HepG2 (cell line): ENCODE measurements around the gene ARHGAP25. TPM values are rescaled to one million over a fixed set of nuclear protein-coding genes. Genes with fewer than 3 reads are reported as not detected.

Experiments used
- ATAC-seq: fragments of 200-7000 bp; cut with Tn5 transposase; 3 replicates; pipeline ENCODE4 v1.9.1; 2020; ENCODE audit warnings: mild to moderate bottlenecking, moderate library complexity
- BruUV-seq: library from RNA; stranded (reverse); fragments of 400-500 nt; replicated peaks from 2 replicates; lab custom pipeline; 2021; lab: Mats Ljungman, UMichigan
- CTCF ChIA-PET: fragments of 300-600 bp; formaldehyde crosslinking; extraction: SDS; loops from one replicate; lab custom pipeline; 2021; ENCODE audit warnings: low total read pairs, inconsistent platforms, low intra/inter-chr PET ratio; lab: Yijun Ruan, JAX
- POLR2A ChIA-PET: fragments of 350-600 bp; sonication (Branson Sonifier 250); formaldehyde crosslinking; loops from one replicate; lab custom pipeline; 2020; ENCODE audit warnings: antibody characterized with exemption, inconsistent platforms; lab: Yijun Ruan, JAX
- DNase-seq: peaks from one replicate; pipeline ENCODE4 v3.0.0-alpha.2; 2015; ENCODE audit warnings: low spot score
- FAIRE-seq: peaks from 3 replicates; lab custom pipeline; 2011; peaks lifted over from hg19 to GRCh38; lab: Jason Lieb, UNC
- H2AFZ ChIP-seq: one replicate; pipeline ENCODE4 v1.6.1; 2011; ENCODE audit warnings: low read length, inconsistent platforms
- H3K27ac ChIP-seq: fragments of 300-600 bp; 3 replicates; pipeline ENCODE4 v1.8.0; 2011; ENCODE audit warnings: mixed run types, mild to moderate bottlenecking, mixed read lengths, low read length, inconsistent platforms; ENCODE audit not compliant: insufficient read depth; ENCODE audit errors: extremely low read length
- H3K27me3 ChIP-seq, 2 experiments: fragments of 200-600 bp in 1 of 2; 2 replicates in 1 of 2; 3 replicates in 1 of 2; pipeline versions ENCODE4 v1.6.0 to v1.8.0; 2011; ENCODE audit warnings: low read length in 2 of 2, mild to moderate bottlenecking in 2 of 2, moderate library complexity in 2 of 2, inconsistent platforms in 1 of 2; ENCODE audit not compliant: insufficient read depth in 2 of 2, control insufficient read depth in 1 of 2
- H3K36me3 ChIP-seq, 2 experiments: fragments of 200-600 bp in 1 of 2; replicated peaks in 1 of 2; 2 replicates in 1 of 2; 3 replicates in 1 of 2; pipeline versions ENCODE4 v1.5.1 to v1.8.0; 2011; ENCODE audit warnings: low read length in 2 of 2, inconsistent platforms in 1 of 2; ENCODE audit not compliant: insufficient read depth in 2 of 2, control insufficient read depth in 1 of 2
- H3K4me1 ChIP-seq: 2 replicates; pipeline ENCODE4 v1.5.1; 2012; ENCODE audit warnings: low read length, inconsistent platforms; ENCODE audit not compliant: insufficient read depth
- H3K4me2 ChIP-seq: 2 replicates; pipeline ENCODE4 v1.6.0; 2011; ENCODE audit warnings: low read depth, low read length, inconsistent platforms
- H3K4me3 ChIP-seq, 3 experiments: fragments of 200-600 bp in 1 of 3; sonication (generic), shearing (Covaris generic) in 1 of 3; replicated peaks in 1 of 3; 2 replicates each; pipeline ENCODE4 v1.5.1; 2011 to 2016; ENCODE audit warnings: low read length in 3 of 3, inconsistent platforms in 2 of 3, low read depth in 2 of 3, mild to moderate bottlenecking in 2 of 3, control low read depth in 1 of 3, mixed read lengths in 1 of 3; ENCODE audit not compliant: insufficient read depth in 1 of 3
- H3K79me2 ChIP-seq: one replicate; pipeline ENCODE4 v1.6.1; 2011; ENCODE audit warnings: low read length, inconsistent platforms; ENCODE audit not compliant: insufficient read depth
- H3K9ac ChIP-seq: 2 replicates; pipeline ENCODE4 v1.6.0; 2011; ENCODE audit warnings: mild to moderate bottlenecking, low read depth, low read length, inconsistent platforms; ENCODE audit not compliant: insufficient read depth
- H3K9me3 ChIP-seq: 2 replicates; pipeline ENCODE4 v1.5.1; 2012; ENCODE audit warnings: mild to moderate bottlenecking, low read length
- H4K20me1 ChIP-seq: 2 replicates; pipeline ENCODE4 v1.6.0; 2011; ENCODE audit warnings: inconsistent platforms, mild to moderate bottlenecking, low read length, moderate library complexity; ENCODE audit not compliant: insufficient read depth
- ZEB1 ChIP-seq: IDR thresholded peaks from 2 replicates; pipeline ENCODE4 v1.6.1; 2012; ENCODE audit warnings: mild to moderate bottlenecking, low read depth, inconsistent platforms; ENCODE audit not compliant: insufficient replicate concordance
- ZHX1 ChIP-seq: sonication (generic); formaldehyde crosslinking; IDR thresholded peaks from 2 replicates; pipeline ENCODE4 v1.8.1; 2022; ENCODE audit warnings: low read depth, mild to moderate bottlenecking, missing genetic modification reagents
- ZNF430 ChIP-seq: sonication (generic); formaldehyde crosslinking; IDR thresholded peaks from 2 replicates; pipeline ENCODE4 v1.9.0; 2021; ENCODE audit warnings: mild to moderate bottlenecking, missing genetic modification reagents
- ZNF770 ChIP-seq: sonication (generic); formaldehyde crosslinking; IDR thresholded peaks from 2 replicates; pipeline ENCODE4 v1.5.0; 2020; ENCODE audit warnings: mild to moderate bottlenecking, missing genetic modification reagents
- WGBS: methylation state at CpG from one replicate; pipeline ENCODE4 v1.1.6; 2017; ENCODE audit warnings: low lambda C conversion rate; 5-methylcytosine and 5-hydroxymethylcytosine counted together
- in situ Hi-C: cut with HindIII; loops from 2 replicates; pipeline ENCODE4 v1.10.0; 2017; ENCODE audit warnings: low pct_unique_long_range_greater_than_20kb; ENCODE audit not compliant: extremely low pct_ligation_motif_present
- intact Hi-C: fragments of 100-400 bp; cut with micrococcal nuclease; formaldehyde crosslinking; loops from one replicate; pipeline ENCODE4 v1.10.0; 2022; ENCODE audit not compliant: unreplicated experiment
- polyA plus RNA-seq, 8 experiments: library from polyadenylated mRNA; depleted of rRNA in 3 of 8; stranded (reverse) in 7 of 8; unstranded in 1 of 8; fragments of >200 nt; fragmentation: Illumina TruSeq in 4 of 8; extraction: Trizol in 4 of 8; gene quantifications; 2 replicates each; pipeline versions ENCODE4 v1.2.1 to v1.2.3, GENCODE V29; 2011 to 2016; ENCODE audit warnings: low read depth in 4 of 8, missing spikeins in 1 of 8, mixed read lengths in 1 of 8; ENCODE audit not compliant: insufficient read depth in 1 of 8
- total RNA-seq, 5 experiments: library from RNA; depleted of rRNA; stranded (reverse); fragments of >200 nt; fragmentation: Illumina TruSeq; extraction: Trizol; gene quantifications; 2 replicates each; pipeline ENCODE4 v1.2.3, GENCODE V29; 2016; ENCODE audit warnings: low read depth in 1 of 5
- TF ChIP-seq, protein P1 (sequence below): sonication (generic); formaldehyde crosslinking; IDR thresholded peaks from 2 replicates; pipeline ENCODE4 v1.5.1; 2020; ENCODE audit warnings: missing genetic modification reagents, mild to moderate bottlenecking, borderline replicate concordance

The ARHGAP25 gene
- total and polyA plus RNA-seq, 2 of the 13 experiments (the other 11 are each of a cell fraction or from before 2014, with no cell fraction given), result not detected

- Histone ChIP-seq H4K20me1 (no peaks in the 10 kb centered on the region), H3K4me1 (no peaks in the 10 kb centered on the region), H3K27me3 (peaks cover 0 to 21% of the 10 kb centered on the region in 2 experiments; a peak in 3 of 5 replicates), H2AFZ (no peak overlapping the region), H3K9ac (no peak overlapping the region), H3K79me2 (no peaks in the 10 kb centered on the region), H3K4me3 (no peak overlapping the region), H3K36me3 (no peaks in the 10 kb centered on the region), H3K9me3 (no peaks in the 10 kb centered on the region), H3K4me2 (no peak overlapping the region), H3K27ac (no peak overlapping the region)
- 19% methylated on average over 3 of the region's 3 CpGs for WGBS
- FAIRE-seq, result no peak
- in situ Hi-C loops (no loop called here), intact Hi-C loops (no loop called here)
- no peak for TF ChIP-seq ZHX1 (CRISPR knock-in tag)
- TF ChIP-seq, protein P1, sequence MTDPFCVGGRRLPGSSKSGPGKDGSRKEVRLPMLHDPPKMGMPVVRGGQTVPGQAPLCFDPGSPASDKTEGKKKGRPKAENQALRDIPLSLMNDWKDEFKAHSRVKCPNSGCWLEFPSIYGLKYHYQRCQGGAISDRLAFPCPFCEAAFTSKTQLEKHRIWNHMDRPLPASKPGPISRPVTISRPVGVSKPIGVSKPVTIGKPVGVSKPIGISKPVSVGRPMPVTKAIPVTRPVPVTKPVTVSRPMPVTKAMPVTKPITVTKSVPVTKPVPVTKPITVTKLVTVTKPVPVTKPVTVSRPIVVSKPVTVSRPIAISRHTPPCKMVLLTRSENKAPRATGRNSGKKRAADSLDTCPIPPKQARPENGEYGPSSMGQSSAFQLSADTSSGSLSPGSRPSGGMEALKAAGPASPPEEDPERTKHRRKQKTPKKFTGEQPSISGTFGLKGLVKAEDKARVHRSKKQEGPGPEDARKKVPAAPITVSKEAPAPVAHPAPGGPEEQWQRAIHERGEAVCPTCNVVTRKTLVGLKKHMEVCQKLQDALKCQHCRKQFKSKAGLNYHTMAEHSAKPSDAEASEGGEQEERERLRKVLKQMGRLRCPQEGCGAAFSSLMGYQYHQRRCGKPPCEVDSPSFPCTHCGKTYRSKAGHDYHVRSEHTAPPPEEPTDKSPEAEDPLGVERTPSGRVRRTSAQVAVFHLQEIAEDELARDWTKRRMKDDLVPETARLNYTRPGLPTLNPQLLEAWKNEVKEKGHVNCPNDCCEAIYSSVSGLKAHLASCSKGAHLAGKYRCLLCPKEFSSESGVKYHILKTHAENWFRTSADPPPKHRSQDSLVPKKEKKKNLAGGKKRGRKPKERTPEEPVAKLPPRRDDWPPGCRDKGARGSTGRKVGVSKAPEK, result no peak
- no peak for TF ChIP-seq ZNF770 (CRISPR knock-in tag)
- TF ChIP-seq ZEB1, result no peak
- TF ChIP-seq ZNF430 (CRISPR knock-in tag), result no peak
- ATAC-seq, result no peak
- POLR2A ChIA-PET, result no interaction called here
- CTCF ChIA-PET, result no interaction called here
- DNase-seq, result no peak
- BruUV-seq, result no TSS peak
Measured at GRCh38 chr2:68738906-68739594, 4.4 kb downstream of the ARHGAP25 start.
